ENCODE results near the gene WNT4. TPM values are rescaled to one million over a fixed set of nuclear protein-coding genes. Genes with fewer than 3 reads are reported as not detected.
A peak's percentile ranks its signal among the peaks of the same experiment; 100 is the strongest.

WNT4 gene
- total RNA-seq, 2 donors from 2014 or later: 3.0 to 3.4 TPM

- TF ChIP-seq POLR2AphosphoS5 (IDR thresholded peaks at IDR 0.05): no peak
- no peak for TF ChIP-seq CTCF (IDR thresholded peaks at IDR 0.05)
- no peak for TF ChIP-seq POLR2A (IDR thresholded peaks at IDR 0.05)
- H3K9me3 ChIP-seq: no peaks in the 10 kb centered on the region
- 35% methylated on average over 16 of the region's 18 CpGs for WGBS
- H3K36me3 ChIP-seq: no peaks in the 10 kb centered on the region
- intact Hi-C loops (cut with DNase I): loop anchor here (10.0 kb wide), 1 partner anchor 300 kb away; no protein-coding TSS in a partner anchor
- no peak overlapping the region for H3K4me3 ChIP-seq
- peak overlapping the region; percentile 27 to 44 for H3K27ac ChIP-seq
- no peak for DNase-seq (ENCODE audit: low spot score)
- no peaks in the 10 kb centered on the region for H3K4me1 ChIP-seq (replicated peaks)
- no peaks in the 10 kb centered on the region for H3K27me3 ChIP-seq (replicated peaks; ENCODE audit: insufficient read depth)
These were observed 28.5 kb downstream of the WNT4 start for GRCh38 chr1:22114083-22115012.

GRCh38 chr1:22112554-22112953 lies 30.3 kb downstream of the WNT4 start:
- DNase-seq (ENCODE audit: low spot score): no peak
- TF ChIP-seq POLR2AphosphoS5 (IDR thresholded peaks at IDR 0.05): no peak
- TF ChIP-seq POLR2A (IDR thresholded peaks at IDR 0.05): no peak
- TF ChIP-seq CTCF (IDR thresholded peaks at IDR 0.05): no peak
- 65% methylated on average over 3 of the region's 3 CpGs for WGBS
- no peaks in the 10 kb centered on the region for H3K9me3 ChIP-seq
- H3K27ac ChIP-seq: no peak overlapping the region
- no peaks in the 10 kb centered on the region for H3K4me1 ChIP-seq (replicated peaks)
- H3K4me3 ChIP-seq: no peak overlapping the region
- H3K27me3 ChIP-seq (replicated peaks; ENCODE audit: insufficient read depth): no peaks in the 10 kb centered on the region
- intact Hi-C loops (cut with DNase I): loop anchor here (10.0 kb wide), 1 partner anchor 302 kb away; no protein-coding TSS in a partner anchor
- no peaks in the 10 kb centered on the region for H3K36me3 ChIP-seq

GRCh38 chr1:22111620-22112019 lies 31.3 kb downstream of the WNT4 start:
- Histone ChIP-seq H3K27ac (no peak overlapping the region), H3K4me3 (no peak overlapping the region), H3K9me3 (no peaks in the 10 kb centered on the region), H3K27me3 (replicated peaks; ENCODE audit: insufficient read depth) (no peaks in the 10 kb centered on the region), H3K4me1 (replicated peaks) (no peaks in the 10 kb centered on the region), H3K36me3 (no peaks in the 10 kb centered on the region)
- TF ChIP-seq POLR2AphosphoS5 (IDR thresholded peaks at IDR 0.05): no peak
- no peak for TF ChIP-seq POLR2A (IDR thresholded peaks at IDR 0.05)
- no peak for TF ChIP-seq CTCF (IDR thresholded peaks at IDR 0.05)
- intact Hi-C loops (cut with DNase I): loop anchor here (10.0 kb wide), 1 partner anchor 303 kb away; no protein-coding TSS in a partner anchor
- WGBS: 69% methylated on average over 3 of the region's 3 CpGs
- DNase-seq (ENCODE audit: low spot score): no peak

- intact Hi-C loops (cut with DNase I): loop anchor here (10.0 kb wide), 1 partner anchor 304 kb away; no protein-coding TSS in a partner anchor
- Histone ChIP-seq H3K36me3 (no peaks in the 10 kb centered on the region), H3K27me3 (replicated peaks; ENCODE audit: insufficient read depth) (no peaks in the 10 kb centered on the region), H3K4me3 (no peak overlapping the region), H3K27ac (no peak overlapping the region), H3K9me3 (no peaks in the 10 kb centered on the region), H3K4me1 (replicated peaks) (no peaks in the 10 kb centered on the region)
- 80% methylated on average over 1 of the region's 1 CpG for WGBS
- DNase-seq (ENCODE audit: low spot score): no peak
- TF ChIP-seq CTCF (IDR thresholded peaks at IDR 0.05) (no peak), POLR2A (IDR thresholded peaks at IDR 0.05) (no peak)
These were observed 31.8 kb downstream of the WNT4 start for GRCh38 chr1:22111115-22111514.

Data from prostate gland (tissue), 2 donors.